ENCODE data around the gene WDR88.

DNA sequence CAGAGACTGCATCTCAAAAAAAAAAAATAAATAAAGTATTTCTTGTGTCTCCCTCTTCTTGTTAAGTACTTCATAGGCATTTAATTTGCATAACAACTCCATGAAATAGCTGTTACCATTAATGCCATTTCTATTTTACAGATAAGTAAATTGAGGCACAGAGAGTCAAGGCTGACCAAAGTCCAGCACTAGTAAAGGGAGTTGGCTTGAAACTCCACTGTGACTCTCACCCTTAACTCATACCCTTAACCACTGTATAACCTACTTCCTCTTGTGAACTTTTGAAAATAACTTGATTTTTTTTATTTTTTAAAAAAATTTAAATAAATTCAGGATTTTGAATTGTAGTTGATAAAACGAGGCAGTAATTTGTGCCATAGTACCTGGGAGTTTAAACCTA lies 45.0 kb upstream of the WDR88 start:
- TF ChIP-seq POLR2A (IDR thresholded peaks at IDR 0.05; ENCODE audit: low read depth, low read length) (no peak), TAF1 (IDR thresholded peaks at IDR 0.05; ENCODE audit: low read depth, low read length) (no peak), POLR2AphosphoS5 (IDR thresholded peaks at IDR 0.05; ENCODE audit: low read depth, low read length) (no peak), POU2F2 (IDR thresholded peaks at IDR 0.05; ENCODE audit: low read depth, low read length) (no peak), PAX5 (IDR thresholded peaks at IDR 0.05; ENCODE audit: insufficient read depth, low read length, severe bottlenecking) (no peak)

Measured in GM12891 (cell line).